GM18507 (cell line): ENCODE data around the gene POC1B.
"Not testable (repeated sequence)": the region's sequence is repeated elsewhere in the genome, so short reads cannot be mapped to it uniquely, and the experiment has no call there.

ENCODE experiments used
- DNase-seq: peaks from one replicate; pipeline ENCODE4 v3.0.0; 2011; ENCODE audit warnings: low read depth; ENCODE audit not compliant: insufficient read length; ENCODE audit errors: extremely low spot score
- FAIRE-seq: peaks from 2 replicates; lab custom pipeline; 2011; peaks lifted over from hg19 to GRCh38; lab: Jason Lieb, UNC

POC1B gene

DNA sequence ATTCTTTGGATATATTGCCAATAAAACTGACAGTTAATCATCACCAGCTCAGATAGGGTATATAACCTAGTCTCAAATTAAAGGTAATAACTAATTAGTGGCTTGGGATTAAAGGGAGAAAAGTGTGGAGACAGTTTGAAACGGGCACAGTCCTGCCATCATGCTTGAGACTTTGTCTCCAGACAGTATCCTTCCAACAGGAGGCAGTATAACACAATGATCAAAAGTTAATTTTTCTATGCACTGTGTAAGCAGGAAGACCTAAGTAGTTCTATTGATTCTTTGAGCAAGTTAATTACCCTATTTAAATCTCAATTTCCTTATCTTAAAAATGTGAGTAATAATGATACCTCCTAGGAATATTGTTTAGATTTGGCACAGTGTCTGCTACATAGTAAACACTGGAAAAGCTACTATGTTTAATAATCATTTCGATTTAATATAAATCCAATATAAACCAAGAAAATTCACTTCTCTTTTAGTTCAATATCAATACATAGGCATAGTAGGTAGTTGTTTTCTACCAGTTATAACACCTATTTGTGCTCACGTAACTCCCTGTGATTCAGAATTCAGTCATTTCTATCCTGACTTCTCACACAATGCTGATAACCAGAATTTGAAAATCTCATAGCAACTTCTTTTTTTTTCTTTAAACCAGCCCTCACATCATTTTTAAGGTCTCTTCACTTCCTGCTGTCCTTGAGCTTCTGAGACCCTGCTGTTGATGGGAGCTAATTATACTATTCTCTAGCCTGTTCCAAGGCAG is 54.9 kb downstream of the POC1B start:
- DNase-seq (no peak), FAIRE-seq (peak; percentile 68)

DNA sequence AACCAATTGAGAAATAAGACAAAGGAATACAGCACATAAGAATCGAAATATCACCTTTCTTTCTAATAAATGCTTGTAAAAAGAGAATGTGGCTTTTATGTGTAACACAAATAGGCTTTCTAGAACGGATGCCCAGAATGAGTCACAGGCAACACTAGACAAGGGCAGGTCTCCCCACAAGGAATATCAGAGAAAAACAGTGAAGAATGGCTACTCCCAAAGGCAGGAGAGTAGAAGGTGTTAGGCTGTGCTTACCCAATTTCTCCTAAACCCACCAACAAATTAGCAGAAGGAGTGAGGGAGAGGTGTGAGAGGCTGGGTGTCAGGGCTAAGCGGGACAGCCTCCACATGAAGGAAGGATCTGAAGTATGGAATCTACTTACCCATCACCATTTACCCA is 56.5 kb downstream of the POC1B start:
- DNase-seq (no peak), FAIRE-seq (peak; percentile 71)

DNA sequence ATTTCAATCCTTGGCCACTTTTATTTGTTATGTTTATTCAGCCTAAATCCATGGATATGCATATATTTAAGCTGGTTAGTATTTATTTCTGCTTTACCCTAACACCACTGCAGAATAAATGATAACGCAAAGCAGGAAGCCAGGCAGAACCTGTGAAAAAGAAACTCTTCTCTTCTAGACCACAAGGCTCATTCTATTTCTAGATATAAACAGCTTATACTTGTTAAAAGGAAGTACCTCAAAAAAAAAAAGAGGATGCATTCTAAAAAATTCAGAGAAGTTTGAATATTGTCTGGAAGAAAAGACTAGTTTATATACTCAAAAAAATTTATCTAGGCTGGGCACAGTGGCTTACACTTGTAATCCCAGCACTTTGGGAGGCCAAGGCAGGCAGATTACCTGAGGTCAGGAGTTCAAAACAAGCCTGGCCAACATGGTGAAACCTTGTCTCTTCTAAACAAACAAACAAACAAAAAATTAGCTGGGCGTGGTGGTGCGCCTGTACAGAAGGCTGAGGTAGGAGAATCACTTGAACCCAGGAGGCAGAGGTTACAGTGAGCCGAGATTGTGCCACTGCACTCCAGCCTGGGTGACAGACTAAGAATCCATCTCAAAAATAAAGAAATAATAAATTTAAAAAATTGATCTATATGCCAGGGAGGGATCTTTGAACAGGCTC is 57.1 kb downstream of the POC1B start:
- FAIRE-seq = peak; percentile 75
- no peak for DNase-seq

DNA sequence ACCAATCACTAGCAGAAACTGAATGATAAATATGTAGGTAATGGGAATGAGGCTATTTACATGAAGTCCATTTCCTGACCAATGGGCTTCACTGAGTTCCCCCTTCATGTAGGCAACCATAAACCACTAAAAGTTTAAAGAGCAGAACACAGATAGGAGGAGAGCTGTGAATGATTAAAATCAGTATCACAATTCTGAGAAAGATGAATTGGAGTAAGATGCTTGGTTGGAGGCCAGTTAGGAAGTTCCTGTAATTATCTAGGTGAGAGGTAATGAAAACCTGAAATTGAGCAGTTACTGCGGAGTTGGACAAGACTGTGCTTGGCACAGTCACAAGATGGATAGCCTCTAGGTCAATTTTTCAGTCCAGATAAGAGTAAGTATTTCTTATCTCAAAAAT is 57.8 kb downstream of the POC1B start:
- no peak for FAIRE-seq
- DNase-seq = no peak

DNA sequence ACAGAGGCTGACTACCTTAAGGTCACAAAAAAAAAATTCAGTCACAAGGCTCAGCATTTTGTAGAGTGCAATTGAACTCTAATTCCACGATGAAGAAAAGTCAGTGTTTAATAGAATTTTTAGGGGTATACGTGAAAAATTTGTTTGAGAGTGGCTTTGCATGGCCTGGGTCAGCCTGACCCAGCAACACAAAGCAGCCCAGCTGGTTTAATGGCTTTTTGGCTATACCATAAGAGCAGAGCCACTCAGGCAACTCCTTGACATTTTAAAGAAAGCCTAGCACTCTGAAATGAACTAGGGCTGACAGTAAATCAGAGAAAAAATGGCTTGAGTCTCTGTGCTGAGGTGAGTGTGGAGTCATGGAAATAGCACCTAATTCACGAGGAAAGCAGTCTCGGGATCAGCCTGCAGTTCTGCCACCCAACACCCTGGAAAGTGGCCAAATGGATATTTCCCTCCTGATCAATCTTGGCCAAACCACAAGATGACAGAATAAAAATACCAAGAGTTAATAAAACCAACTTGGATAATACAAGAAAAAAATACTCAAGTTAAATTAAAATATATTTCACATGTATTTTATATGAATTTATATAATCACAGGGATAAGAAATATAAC is 60.8 kb downstream of the POC1B start:
- FAIRE-seq (no peak), DNase-seq (no peak)

DNA sequence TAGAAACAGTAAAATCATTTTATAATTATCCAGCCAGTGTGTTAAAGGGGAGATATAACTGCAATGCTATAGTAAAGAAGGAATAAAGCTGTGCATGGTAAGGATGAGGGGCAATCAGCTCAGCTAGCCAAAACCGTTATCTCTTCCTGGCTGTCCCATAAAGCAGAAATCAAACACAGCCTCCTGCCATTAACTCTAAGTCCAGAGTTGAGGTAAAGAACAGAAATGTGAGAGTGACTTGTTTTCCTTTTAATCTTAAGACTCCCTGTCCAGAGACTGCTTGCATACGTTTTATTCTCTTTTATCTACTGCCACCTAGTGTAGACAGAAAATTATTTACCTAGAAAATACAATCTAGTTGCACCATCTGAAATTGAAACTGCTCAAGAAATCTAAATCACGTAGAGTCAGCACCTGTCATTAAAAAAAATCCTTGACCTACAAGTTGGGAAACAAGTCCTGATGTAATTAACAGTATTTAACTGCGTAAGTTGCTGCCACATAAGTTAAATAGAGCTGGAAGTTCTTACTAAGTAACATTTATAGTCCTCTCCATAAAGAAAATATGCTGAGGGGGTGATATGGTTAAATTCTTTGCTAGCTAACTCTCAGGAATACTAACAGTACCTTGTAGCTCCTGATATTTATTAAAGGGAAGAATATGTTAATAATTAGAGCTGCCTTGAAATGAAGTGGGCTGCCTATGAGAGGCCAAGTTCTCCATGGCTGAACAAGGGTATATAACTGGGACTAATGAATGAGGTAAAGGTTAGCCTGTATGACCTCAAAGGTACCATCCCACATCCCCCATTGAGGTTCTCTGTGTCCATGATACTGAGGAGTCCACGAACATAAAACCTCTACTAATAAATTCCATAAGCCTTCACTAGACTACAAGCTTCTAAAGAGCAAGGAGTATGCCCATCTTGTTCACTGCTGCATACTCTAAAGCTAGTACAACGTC is 63.9 kb downstream of the POC1B start:
- FAIRE-seq (peak; percentile 81), DNase-seq (no peak)

DNA sequence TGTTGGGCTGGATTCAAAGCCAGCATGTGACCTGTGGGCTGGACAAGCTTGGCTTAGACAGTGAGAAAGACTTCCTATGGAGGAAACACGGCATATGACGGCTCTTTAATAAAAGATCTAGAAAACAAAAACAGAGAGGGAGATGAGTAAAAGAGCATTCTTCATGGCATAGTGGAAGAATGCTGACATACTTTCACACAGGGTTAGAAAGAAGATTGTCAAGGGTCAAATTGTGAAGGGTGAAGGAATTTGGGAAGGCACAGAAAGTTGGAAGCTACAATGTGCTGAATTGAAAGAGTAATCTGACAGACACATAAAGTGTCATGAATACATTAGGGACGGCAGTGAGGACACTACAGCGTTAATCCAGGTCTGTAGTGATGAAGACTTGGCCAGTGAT is 64.7 kb downstream of the POC1B start:
- DNase-seq (no peak), FAIRE-seq (no peak)

DNA sequence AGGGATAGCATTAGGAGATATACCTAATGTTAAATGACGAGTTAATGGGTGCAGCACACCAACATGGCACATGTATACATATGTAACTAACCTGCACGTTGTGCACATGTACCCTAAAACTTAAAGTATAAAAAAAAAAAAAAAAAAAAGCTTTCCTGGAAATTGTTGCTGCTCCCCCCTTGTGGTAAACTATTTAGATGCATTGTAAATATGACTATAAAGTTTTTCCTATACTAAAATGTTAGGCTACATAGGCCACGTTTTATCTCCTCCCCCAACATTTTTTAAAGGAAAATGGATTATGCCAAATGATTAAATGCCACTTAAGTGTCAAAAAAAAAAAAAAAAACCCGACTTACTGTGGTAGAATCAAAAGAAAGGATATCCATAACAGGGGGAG is 66.6 kb downstream of the POC1B start:
- FAIRE-seq = not testable (repeated sequence)

DNA sequence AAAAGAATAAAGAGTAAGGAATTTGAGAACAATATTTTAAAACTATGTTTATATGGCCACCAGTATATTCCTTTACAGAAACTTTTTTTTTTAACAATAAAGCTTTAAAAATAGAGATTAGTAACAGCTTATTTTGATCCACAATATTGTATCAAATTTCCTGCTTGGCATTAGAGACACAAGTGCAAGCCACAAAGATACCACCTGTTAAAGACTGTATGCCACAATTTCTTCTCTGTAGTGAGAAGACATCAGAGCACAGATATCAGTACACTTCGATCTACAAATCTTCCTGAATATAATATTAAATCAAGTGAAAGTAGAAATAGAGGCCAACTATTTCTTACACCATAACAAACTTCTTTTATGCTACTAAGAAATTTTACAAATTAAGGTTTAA is 69.3 kb downstream of the POC1B start:
- FAIRE-seq (no peak), DNase-seq (no peak)

More for the DNA sequence above, 66.6 kb downstream of the POC1B start:
- DNase-seq = not testable (repeated sequence)

DNA sequence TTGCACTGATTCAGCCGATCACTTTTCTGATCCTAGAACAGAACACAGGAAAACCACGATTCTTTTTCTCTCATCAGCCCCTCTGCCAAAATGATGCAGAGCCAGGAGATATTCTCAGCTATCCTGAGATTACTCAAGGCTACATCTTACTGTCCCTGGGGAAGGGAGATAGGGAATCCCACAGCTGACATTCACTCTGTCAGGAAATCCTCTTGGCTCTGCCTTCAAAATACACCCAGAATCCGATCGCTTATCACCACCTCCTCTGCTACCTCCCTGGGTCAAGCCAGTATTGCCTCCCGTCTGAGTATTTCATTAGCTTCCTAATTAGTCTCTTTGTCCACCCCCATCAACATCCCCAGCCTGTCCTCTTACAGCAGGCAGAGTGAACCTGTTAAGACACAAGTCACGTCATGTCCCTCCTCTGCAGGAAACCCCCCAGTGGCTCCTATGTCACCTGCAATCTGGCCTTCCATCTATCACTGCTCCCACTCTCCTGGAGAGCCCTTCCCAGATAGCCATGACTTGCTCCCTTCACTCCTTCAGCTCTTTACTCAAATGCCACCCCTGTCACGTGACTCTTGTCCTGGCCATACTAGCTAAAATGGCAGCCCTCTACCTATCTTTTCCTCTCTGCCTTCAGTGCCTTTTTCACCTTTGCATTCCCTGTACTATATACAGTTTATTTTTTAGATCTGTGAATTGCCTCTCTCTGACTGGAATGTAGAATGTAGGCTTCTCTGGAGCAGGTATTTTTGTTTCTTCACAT is 71.6 kb downstream of the POC1B start:
- no peak for FAIRE-seq

DNA sequence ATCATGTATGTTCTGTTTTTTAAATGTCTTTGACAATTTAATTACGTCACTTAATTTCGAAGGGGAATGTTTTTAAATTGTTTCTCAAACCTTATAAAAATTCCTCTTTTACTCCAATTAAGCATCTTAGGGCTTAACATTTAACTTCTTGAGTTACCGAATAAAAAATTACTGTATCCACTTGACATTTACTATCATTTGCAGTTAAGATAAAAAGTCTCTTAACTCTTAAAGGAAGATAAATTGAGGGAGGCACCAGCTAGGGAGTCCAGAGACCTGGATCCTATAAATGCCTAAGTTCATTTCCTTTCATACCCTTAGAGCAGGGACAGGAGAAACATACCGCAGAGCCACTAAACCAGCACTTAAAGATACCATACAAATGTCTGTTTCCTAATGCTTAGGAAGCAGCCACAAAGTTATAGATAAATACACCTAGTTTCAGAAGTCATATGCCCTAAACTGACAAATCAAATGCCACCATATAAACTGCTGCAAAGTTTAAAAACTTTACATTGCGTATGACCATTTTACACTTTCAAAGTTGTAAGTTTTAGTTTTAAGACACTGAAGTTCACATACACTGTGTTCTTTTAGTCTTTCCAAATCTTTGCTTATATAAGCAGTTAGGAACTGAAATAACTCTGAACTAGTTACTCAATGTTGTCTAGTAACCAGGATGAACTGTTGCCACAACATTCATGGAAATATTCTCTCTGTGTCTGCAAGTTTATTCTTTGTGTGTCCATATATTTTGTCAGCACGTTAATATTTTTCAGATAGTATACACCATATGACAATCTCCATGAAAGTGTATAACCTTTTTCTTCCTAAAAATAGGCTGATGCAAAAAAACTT is 72.5 kb downstream of the POC1B start:
- DNase-seq (no peak), FAIRE-seq (no peak)

More for the DNA sequence above, 71.6 kb downstream of the POC1B start:
- no peak for DNase-seq

DNA sequence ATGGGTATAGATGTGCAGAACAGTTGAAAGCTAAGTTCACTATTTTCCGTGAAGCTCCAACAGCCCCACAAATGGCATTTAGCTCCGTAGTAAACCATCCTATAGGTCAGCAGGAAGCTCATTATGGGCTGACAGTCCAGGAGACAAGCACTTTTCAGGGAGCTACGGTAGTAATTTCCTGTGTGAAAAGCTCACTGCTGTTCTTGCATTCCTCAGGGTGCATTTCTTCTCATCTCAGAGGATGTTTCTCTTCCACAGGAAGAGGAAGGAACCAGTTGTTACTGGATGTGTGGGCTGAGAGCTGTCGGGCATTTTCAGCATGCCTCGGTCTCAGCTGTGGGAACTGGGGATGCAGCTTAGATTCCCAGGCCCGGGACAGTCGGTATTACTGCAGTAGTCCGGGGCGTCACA is 74.0 kb downstream of the POC1B start:
- DNase-seq (no peak), FAIRE-seq (no peak)

DNA sequence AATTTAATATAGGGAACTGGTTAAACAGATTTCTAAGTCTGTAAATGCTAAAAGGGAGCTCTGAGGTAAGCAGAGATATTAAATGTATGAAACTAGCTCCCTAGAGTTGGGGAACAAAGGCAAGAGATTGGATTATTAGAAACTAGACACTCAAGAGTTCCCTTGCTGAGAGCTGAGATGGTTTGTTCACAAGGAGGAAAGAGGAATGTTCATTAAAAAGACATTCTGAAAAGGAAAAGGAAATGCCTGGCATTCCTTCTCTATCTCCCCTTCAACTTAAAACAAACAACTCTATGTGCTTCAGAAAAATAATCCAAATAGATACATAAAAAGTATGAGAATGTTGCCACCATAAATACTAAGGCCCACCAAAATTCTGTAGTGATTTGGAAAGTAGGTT is 74.9 kb downstream of the POC1B start:
- FAIRE-seq (no peak), DNase-seq (no peak)

DNA sequence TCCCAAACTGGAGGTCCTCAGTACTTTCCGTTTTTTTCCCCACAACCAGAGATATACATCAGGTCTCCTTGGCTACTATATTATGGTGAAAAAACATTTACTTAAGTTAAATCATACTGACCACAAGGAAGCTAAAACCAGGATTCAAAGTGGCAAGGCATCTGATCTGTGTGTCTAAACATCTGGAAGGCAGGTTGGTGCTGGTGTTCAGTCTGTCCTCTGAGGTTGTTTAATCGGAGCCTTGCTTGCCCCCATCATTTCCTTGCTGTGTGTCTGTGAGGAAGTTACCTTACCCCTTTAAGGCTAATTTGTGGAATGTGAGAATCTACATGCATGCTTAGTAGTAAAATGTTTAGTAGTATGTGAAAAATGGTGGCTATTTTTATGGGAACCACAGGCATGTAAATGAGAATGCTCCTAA is 76.9 kb downstream of the POC1B start:
- DNase-seq (no peak), FAIRE-seq (no peak)

DNA sequence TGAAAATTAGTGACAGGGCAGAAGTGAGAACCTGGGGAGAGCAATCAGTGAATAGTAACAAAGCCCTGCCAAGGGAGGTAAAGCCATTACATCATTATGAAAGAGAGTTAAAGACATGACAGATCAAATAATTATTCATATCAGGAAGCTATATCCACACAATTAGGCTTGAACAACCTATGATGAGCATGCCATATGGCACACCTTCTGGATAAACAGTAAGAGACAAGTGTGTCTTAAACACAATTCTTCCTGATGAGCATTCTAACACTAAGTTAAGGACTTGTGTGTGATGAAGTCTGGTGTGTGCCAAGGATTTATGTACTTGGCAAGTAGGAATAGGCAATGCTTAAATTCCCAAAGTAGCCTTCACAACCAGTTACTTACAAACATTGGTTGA is 77.3 kb downstream of the POC1B start:
- no peak for FAIRE-seq
- no peak for DNase-seq

DNA sequence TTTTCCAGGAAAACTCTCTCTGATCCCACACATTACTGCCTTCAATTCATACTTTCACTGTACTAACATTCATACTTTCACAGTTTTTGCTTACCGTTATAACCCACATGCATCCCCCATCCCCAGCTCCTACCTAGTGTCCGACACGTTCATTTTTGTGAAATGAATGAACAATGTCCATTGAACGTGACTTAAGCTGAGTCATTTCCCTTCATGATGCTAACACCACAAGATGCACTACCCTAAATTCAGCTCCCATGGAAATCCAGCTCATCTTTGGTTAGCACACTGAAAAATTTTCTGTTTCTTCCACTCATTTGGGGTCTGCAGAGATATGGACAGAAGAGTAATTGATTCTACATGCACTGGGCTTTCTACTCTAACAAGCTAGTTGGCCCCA is 85.9 kb downstream of the POC1B start:
- no peak for DNase-seq
- no peak for FAIRE-seq

DNA sequence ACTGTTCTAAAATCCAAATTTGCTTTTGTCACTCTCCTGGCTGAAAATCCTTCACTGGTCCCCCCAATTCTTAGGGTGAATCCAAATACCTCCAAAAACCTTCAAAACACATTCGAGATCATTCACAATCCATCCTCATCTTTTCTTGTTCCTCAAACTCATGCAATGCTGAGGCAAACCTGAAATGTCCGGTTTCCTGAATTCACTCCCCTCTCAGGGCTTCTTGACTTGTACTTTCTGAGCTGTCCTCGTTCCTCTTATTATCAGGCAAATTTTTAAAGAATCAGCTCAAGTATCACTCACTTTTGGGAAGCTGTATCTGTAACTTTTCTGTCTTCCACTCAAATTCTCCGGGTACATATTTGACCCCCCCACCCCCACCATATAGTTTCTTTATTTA is 88.6 kb downstream of the POC1B start:
- no peak for DNase-seq
- FAIRE-seq = no peak

DNA sequence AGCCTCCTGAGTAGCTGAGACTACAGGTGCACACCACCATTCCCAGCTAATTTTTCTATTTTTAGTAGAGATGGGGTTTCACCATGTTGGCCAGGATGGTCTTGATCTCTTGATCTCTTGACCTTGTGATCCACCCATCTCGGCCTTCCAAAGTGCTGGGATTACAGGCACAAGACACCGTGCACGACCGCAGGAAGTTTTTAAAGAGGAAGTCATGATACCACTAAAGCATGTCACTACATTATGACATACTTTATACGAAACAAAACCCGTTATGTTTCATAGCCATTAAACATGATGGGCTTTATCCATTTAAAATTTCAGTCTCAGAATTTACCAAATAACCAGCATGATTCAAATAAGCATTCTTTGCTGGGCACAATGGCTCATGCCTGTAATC is 89.8 kb downstream of the POC1B start:
- DNase-seq (no peak), FAIRE-seq (no peak)
